GM19324 (cell line): ENCODE results near the gene AGPAT4.
A peak's percentile ranks its signal among the peaks of the same experiment; 100 is the strongest.

Source experiments
- ATAC-seq: cut with Tn5 transposase; IDR thresholded peaks from one replicate; pipeline ENCODE4 v1.9.1; 2021; ENCODE audit warnings: mild to moderate bottlenecking, moderate library complexity; ENCODE audit not compliant: unreplicated experiment, low FRiP score

The AGPAT4 gene

GRCh38 chr6:161284653-161285052, 10.8 kb upstream of the AGPAT4 start:
- ATAC-seq: no peak

GRCh38 chr6:161281092-161281491, 7.2 kb upstream of the AGPAT4 start:
- ATAC-seq: no peak

GRCh38 chr6:161279677-161280415, 6.0 kb upstream of the AGPAT4 start:
- no peak for ATAC-seq

GRCh38 chr6:161276605-161277155, 2.8 kb upstream of the AGPAT4 start:
- ATAC-seq: no peak

GRCh38 chr6:161274898-161275297, 1.0 kb upstream of the AGPAT4 start:
- ATAC-seq: no peak

- peak; percentile 3 for ATAC-seq
Observed at GRCh38 chr6:161274488-161274858, 612 bp upstream of the AGPAT4 start.

GRCh38 chr6:161273274-161273751, 548 bp downstream of the AGPAT4 start:
- no peak for ATAC-seq

GRCh38 chr6:161272635-161273273, 1.1 kb downstream of the AGPAT4 start:
- no peak for ATAC-seq

- ATAC-seq: no peak
Observed at GRCh38 chr6:161271343-161272030, 2.4 kb downstream of the AGPAT4 start.

- no peak for ATAC-seq
Observed at GRCh38 chr6:161270116-161270515, 3.7 kb downstream of the AGPAT4 start.

GRCh38 chr6:161269310-161269709, 4.6 kb downstream of the AGPAT4 start:
- no peak for ATAC-seq

- no peak for ATAC-seq
Observed at GRCh38 chr6:161268531-161269210, 5.2 kb downstream of the AGPAT4 start.

- no peak for ATAC-seq
Observed at GRCh38 chr6:161266513-161267230, 7.2 kb downstream of the AGPAT4 start.

- ATAC-seq: no peak
Observed at GRCh38 chr6:161265975-161266374, 7.9 kb downstream of the AGPAT4 start.

GRCh38 chr6:161265554-161265953, 8.3 kb downstream of the AGPAT4 start:
- no peak for ATAC-seq

GRCh38 chr6:161264181-161264580, 9.7 kb downstream of the AGPAT4 start:
- no peak for ATAC-seq

- no peak for ATAC-seq
Observed at GRCh38 chr6:161261816-161262215, 12.0 kb downstream of the AGPAT4 start.

- ATAC-seq: no peak
Observed at GRCh38 chr6:161261325-161261724, 12.5 kb downstream of the AGPAT4 start.

GRCh38 chr6:161259302-161259701, 14.6 kb downstream of the AGPAT4 start:
- no peak for ATAC-seq
